ENCODE measurements around the gene LRRC75B.
A peak's percentile ranks its signal among the peaks of the same experiment; 100 is the strongest.

Gene LRRC75B

DNA sequence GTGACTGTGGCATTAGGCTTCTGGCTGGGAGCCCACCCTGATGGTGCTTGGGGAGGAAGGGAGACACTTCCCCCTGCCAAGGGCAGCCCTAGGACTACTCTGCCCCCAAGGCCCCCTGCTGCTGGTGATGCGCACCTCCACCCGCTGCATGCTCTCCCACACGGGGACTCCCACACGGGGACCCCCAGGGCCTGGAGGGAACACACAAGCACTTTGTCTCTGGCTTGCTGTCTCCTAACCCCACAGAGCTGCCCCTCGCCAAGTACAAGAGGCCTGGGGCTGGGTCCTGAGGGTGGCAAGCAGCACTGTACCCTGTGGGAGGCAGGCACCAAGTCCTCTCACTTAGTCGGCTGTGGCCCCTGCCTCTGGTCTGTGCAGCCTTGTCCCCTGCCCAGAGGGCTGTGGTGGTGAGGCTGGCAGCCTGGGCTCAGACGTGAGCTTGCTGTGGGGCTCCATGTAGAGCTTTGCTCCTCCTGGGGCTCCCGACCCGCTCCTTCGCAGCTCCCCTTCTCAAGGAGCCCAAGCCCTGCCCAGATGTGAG lies 7.9 kb downstream of the LRRC75B start:
- no peak for DNase-seq

DNA sequence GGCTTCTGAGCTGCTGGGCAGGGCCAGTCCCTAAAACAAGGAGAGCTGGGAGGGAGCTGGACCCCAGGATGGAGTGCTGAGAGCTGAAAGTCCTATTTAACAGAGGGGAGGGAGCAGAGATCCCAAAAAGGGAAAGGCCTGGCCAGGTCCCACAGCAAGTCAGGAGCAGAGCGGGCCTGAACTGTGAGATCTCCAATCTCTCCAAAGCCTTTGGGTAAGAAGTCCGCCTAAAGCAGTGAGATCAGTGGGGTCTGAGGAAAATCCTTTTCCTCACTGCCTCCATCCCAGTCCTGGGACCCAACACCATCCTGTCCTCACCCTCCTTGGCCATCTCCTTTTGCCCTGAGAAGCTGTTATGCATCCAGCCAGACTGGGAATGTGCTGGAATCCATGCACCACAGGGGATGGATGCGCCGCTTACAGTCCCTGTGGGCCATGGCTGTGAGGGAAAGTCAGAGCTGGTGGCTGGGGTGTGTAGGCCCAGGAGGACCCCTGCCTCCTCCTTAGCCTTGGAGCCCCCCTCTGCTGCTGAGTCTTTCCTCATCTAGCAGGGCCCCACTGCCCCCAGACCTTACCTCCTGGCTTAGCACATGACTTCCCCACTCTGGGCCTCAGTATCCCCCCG lies 8.6 kb downstream of the LRRC75B start:
- DNase-seq, result no peak

DNA sequence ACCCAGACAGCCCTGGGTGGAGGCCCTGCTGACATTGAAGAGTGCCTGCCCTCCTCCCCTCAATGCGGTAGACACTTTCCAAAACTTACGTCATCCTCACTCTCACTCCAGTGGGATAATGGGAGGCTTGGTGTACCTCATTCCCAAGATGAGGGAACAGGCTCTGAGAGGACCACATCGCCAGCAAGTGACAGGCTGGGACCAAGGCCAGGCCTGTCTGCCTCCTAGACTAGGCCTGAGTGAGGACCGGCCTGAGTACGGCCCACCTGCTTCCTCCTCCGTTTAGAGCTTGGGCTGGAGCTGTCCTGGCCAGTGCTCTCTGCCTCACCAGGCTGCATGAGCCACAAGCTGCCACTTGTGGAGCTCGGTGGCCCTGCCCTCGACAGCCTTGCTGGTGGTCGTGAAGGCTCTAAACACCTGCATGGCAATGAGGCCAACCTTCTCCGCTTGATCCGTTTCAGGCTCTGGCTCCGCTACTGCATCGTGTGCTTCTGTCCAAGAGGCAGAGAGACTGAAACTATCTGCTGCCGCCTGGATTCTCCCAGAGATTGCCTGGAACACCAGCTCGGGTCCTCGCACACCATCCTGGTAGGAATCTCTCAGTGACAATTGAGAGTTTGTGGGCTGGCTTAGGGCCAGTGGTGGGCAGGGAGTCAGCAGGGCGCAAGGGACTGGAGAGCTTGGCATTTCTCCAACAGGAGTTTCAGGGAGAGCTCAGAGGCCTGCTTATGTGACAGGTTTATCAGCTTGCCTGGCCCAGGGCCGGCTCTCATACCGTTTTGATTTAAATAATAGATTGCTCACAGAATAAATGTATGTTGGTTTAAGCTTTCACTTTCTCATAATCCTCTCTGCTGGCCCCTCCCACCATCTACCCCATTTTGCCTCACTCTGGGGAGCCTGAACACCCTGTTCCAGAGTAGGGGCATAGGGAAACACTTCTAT lies 9.4 kb downstream of the LRRC75B start:
- no peak for DNase-seq

DNA sequence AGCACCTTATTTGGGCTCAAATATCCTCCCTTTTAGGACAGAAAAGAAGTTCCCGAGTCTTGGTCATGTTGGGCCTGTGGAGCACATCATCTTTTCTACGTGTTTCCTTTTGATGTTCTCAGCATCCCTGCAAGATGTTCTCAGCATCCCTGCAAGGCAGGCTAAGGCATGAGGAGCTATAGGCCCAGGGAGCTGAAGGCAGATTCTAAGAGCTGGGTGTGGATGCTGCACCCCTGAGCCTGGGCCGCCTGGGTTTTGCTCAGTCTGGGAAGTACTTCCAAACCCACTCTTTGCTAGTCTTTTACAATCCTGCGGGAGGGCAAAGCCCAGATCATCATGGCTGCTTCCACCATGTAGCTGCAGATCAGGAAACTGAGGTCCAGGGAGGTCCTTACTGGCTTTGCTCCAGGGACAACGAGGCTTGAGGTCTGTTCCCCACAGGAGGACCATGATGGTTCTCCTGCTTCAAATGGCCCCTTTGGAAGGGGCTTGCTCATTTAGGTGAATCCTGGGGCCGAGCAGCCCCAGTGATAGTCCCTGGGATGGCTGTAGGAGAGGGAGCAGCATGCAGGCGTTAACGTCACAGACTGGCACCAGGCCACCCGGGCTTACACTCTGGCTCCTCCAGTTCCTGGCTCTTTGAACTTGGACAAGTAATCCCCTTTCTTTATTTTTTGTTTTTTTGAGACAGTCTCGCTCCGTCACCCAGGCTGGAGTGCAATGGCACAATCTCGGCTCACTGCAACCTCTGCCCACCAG lies 10.6 kb downstream of the LRRC75B start:
- no peak for DNase-seq

DNA sequence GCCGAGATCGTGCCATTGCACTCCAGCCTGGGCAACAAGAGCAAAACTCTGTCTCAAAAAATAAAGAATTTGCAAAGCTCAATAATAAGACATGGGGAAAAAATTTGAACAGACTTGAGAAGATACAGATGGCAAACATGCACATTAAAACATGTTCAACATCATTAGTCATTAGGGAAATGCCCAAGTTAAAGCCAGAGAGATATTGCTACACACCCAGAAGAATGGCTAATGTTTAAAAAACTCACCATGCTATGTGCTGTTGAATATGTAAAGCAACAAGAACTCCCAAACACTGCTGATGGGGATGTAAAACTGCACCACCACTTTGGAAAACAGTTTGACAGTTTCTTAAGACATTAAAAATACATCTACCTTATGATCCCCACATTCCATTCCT lies 12.6 kb downstream of the LRRC75B start:
- no peak for DNase-seq

DNA sequence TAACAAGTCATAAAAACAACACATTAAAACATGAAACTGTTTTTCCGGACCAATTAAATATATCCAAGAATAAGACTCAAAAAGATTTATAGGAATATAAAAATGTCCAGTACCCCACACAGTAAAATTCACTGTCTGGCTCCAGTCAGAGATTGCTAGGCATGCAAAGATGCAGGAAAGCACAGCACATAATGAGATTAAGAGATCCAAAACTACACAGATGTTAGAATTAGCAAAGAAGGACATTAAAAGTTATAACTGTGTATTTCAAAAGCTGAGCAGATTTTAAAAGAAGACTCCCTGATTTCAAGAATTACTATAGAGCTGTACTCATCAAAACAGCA lies 13.6 kb downstream of the LRRC75B start:
- no peak for DNase-seq

DNA sequence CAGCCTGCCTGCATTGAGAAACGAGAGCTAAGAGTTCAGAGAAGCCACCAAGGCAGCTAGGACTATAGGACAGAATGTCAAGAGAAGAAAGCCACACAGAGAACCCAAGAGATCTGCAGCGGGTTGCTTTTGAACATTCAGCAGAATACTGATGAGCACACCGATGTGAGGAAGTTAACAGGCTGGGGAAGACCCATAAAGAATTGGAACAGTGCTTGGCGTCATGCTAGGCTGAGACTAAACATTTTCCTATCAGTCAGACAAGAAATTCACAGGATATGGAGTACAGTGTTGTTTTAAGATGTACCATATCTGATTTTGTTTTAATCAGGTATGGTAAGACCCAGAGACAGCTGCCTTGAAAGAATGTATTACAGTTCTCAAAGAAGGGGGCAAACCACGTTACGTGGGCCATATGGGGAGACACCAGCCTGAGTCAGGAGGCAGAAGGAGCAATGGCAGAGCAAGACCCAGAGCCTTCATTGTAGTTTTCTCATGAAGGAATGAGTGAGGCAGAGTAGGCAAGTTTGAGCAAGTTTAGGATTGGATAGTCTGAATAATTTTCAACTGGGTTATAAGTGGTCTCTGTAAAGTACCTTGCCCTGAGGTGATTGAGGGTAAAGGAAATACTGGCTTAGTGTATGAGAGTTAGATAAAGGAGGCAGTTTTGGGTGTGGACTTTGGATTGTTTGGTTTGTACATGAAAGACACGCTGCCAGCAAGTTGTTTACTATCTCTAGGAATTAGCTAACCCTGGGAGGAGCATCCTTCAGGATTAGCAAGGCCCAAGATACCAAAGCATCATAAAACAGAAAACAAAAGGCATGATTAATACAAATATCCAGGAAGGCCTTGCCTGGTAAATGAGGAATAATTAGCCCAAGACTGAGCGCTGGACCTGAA lies 14.3 kb downstream of the LRRC75B start:
- DNase-seq, result no peak

DNA sequence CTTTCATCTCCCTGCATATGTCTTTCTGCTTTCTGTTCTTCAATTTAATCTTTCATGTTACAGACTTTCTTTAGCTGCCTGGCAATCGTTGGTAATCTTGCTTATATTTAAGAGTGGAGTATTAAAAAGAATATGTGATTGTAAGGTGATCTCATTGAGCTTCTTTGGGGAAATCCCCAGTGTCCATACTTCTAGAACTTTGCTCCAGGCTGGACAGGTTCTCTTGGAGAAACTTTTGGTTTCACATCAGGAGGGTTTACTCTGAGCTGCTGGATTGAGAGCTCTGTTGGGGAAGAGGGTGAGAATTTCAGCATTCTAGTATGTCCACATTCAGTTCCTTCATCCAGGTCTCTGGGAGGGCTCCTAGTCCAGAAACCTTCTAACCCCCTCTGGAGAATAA lies 16.1 kb downstream of the LRRC75B start:
- DNase-seq, result peak in 1 of 2 donors; percentile 14

DNA sequence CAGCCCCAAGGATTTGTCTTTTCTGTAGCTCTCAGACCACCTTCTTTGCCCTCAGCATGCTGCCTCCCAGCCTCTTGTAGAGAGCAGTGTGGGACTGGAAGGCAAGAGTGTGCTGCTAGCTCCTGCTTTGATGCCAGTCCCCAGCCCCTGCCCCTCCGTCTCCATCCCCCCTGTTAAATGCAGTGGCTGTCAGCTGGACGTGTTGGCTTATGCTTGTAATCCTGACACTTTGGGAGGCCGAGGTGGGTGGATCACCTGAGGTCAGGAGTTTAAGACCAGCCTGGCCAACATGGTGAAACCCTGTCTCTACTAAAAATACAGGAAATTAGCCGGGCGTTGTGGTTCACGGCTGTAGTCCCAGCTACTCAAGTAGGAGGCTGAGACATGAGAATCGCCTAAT lies 21.6 kb downstream of the LRRC75B start:
- DNase-seq, result no peak

DNA sequence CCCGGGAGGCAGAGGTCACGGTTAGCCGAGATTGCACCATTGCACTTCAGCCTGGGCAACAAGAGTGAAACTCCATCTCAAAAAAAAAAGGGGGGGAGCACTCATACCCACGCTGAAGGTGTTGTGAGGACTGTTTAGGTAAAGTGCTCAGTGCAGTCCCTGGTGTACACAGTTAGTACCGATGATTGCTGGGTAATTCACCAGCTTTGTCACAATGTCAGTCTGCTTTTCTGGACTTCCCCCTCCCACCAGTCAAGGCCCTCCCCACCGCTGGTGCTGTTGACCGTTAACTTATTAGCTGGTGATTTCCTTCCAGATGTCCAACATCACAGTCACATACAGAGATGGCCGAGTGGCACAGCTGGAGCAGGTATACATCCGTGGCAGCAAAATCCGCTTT lies 25.2 kb downstream of the LRRC75B start:
- DNase-seq, result no peak

DNA sequence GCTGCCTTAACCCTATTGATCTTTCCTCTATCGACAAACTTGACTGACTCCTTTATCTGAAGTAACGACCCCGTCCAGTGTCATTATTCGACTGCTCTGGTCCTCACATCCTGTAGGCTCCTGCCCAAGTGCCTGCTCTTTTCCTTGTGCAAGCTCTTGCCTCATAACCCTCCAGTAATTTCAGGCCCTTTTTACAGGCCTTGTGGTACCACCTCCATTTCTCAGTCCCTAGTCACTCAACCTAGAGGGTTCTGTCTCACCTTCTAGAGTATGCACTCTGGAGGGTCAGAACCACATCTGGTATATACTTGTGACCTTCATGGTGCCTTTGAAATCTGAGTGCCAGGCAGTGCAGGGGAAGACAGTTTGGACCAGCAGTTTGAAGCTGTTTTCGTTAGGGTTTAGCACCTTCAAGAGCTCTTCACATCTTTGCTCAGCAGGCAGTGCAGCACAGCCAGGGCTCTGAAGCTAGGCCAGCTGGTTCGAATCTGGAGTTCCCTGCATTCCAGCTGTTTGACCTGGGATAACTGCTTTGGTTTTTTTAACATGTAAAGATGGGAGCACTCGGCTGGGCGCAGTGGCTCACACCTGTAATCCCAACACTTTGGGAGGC lies 25.9 kb downstream of the LRRC75B start:
- DNase-seq, result no peak

DNA sequence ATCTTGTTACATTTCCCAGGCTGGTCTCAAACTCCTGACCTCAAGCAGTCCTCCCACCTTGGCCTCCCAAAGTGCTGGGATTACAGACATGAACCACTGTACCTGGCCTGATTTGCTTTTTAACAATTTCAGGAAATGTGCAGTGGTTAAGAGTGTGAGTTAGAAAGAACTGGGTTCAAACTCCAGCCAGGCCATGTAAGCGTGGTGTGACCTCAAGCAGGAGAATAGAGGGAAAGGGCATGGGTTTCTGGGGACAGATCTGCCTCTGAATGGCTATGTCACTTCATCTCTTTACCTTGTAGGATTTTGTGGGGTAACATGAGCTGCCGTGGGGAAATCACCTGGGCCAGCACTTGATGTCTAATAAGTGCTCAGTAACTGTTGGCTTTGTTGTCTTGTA lies 27.8 kb downstream of the LRRC75B start:
- DNase-seq, result no peak

DNA sequence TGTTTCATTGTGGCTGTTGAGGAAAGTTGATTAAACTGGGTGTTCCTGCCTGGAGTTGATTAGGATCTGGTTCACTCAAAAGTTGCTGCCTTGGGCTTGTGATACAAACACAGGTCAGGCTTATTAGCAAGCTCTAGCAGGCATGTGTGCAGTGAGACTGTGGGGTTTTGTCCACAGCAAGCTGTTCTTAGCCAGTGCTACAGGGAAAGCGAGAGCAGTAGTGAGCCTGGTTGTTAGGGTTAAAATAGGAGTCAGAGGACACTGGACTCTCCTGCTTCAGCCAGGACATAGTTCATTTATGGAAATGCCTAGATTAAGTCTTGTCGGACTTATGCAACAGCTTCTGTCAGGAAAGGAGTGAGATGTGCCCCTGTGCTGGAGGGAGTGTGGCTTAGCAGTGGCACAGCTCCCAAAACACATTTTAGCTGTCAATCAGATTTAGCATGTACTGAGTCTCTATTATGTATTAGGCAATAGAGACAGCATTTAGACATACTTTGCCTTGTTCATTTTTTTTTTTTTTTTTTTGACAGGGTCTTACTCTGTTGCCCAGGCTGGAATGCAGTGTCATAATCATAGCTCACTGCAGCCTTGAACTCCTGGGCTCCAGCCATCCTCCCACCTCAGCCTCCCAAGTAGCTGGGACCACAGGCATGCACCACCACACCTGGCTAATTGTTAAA lies 28.4 kb downstream of the LRRC75B start:
- DNase-seq, result no peak

DNA sequence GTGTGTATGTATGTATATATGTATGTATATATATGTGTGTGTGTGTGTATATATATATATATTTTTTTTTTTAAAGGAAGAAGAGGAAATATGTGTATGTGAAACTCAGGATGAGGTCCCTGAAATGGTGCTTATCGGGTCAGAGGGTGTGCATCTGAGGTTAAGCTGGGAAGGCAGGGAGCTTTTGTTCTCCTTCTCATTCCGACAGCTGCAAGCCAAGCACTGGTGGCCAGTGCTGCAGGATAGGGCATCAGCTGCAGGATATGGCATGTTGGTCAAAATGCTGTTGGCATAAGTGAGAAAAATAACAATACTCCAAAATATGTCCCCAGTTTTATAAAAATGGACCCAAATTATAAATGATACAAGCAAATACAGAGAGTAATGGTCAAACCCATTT lies 29.6 kb downstream of the LRRC75B start:
- no peak for DNase-seq

DNA sequence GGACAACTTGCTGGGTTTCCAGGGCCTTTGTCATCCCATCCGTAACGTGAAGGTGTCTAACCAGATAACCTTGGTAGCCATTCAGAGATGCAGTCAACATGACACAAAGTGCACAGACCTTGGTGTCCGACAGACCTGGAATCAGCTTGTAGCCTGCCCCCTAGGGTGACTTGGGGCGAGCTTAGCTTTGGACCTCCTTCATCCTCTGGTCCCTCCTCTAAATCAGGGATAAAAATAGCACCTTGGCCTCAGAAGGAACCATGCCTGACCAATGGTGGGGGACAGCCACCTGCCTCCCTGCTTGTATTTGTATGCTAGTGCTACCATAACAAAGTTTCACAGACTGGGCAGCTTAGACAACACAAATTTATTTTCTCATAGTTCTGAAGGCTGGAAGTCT lies 33.4 kb downstream of the LRRC75B start:
- no peak for DNase-seq

DNA sequence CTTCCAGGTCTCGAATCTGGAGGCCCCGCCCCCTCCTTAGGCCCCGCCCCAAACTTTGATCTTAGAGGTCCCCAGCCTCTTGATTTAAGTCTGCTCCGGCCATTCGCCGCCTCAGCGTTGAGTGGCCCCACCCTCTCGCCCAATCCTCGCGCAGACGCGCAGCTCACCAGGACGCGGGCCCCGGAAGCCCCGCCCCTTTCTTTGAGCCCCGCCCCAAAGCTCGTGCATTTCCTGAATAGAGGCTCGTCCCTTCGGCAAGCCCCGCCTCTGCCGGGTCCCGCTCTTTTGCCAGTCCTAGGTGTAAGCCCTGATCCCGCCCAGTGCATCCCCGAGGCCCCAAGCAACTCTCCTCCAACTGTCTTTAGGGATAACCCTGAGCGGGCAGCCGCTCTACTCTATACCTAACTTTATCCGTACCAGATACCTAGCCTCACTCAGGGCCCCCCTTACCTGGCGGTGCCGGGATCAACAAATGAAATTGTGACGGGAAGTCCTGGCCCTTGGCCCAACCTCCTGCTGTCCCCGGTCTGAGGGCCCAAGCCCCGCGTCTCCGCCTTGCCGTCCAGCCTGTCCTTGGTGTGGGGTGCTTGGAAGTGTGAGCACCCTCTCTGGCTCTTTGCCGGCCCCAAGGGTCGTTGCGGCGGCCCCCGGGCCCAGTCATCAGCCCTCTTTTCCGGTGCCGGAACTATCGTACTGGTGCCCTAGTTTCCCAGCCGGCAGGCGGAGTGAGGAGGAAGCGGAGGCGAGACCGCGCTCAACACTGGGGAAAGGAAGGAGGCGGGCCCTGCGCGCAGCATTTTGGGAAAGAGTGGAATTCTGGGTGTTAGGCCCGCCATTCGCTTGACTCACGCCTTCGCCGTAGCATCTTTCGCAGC lies 37.5 kb downstream of the LRRC75B start, which contains the start of gene SNRPD3:
Gene SNRPD3 (plus strand): TSS at position 835 of the 875 bp plus-strand sequence. CDS start 1,676 bp downstream, outside the sequence.
- DNase-seq, result peak; percentile 99 to 100

DNA sequence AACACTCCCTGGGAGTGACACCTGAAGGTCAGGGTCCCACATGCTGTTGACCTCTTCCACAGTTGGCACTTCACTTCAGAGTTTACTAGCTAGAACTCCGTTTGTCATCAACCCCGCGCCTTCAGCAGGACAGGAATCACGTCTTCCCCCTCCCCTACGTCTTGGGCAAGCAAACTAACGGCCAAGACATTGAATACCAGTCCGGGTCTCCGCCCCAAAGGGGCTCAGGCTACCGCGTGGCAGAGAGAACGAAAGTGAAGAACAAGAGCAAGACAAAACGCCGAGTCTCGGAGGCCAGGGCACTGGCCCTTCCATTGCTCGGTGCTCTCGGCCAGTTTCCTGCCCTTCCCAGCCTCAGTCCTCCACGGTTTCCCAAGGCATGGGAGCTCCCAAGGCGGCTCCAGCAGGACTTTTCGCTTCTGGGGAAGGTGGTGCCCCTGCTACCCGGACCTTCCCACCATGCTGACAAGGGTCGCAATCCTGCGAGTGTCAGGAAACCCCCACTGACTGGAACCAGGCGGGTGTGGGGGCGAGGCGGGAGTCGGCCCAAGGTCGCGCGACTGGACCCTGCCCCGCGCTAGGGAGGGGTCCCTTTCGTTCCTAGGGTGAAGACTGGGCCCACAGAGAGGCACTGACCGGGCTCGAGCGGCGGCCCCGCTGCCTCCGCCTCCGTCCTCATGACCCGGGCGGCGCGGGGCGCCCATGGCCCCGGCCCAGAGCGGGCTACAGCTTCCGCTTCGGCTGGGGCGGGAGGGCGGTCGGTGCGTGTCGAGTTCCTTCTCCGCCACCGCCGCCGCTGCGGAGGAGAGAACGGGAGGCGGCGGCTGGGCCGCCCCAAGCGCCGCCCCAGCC lies 38.3 kb downstream of the LRRC75B start, which contains the start of gene GUCD1:
Gene GUCD1 (minus strand): TSS at position 826 of the 852 bp plus-strand sequence. CDS start 147 bp downstream, at position 679.
- peak; percentile 40 to 47 for DNase-seq

DNA sequence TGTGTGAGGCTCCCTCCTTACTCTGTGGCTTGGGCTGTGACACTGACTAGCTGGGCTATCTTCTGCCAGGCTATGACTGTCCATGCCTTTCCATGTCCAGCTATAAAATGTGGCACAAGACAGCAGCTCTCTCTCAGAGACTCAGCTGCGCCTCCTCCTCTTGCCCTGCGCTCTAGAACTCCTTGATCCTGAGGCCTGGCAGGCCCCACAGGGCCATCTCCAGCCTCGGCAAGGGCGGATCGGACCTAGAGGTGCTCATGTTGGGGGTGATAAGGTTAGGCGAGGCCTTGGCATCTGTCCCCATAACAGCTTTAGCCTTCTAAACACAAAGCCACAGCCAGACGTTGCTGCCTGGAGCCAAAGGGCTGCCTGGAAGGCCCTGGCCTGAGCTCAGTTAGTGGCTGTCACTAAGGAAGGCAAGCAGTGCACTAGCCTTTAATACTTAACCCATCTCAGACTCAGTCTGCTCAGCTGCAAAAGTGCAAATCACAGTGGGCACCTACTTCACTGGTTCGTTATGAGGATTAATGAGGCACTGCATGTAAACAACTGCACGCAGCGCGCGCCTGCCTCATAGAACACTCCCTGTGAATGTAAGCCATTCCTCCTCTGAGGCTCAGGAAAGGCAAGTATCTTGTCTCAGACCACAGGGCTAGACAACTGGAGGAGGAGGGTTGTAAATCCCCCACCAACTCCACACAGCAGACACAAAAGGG lies 39.1 kb downstream of the LRRC75B start:
- no peak for DNase-seq

Data from inflammatory macrophage (primary cell).